CD1c-positive myeloid dendritic cell (primary cell): ENCODE data around the gene C11orf91.
A peak's percentile ranks its signal among the peaks of the same experiment; 100 is the strongest.
"Not testable (repeated sequence)": the region's sequence is repeated elsewhere in the genome, so short reads cannot be mapped to it uniquely, and the experiment has no call there.

ENCODE experiments used
- DNase-seq: peaks from one replicate; pipeline ENCODE4 v3.0.0-alpha.2; 2016; ENCODE audit errors: extremely low spot score

Gene C11orf91, protein sequence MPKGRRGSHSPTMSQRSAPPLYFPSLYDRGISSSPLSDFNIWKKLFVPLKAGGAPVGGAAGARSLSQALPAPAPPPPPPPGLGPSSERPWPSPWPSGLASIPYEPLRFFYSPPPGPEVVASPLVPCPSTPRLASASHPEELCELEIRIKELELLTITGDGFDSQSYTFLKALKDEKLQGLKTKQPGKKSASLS

GRCh38 chr11:33700502-33701271, at the start of gene C11orf91:
Gene C11orf91, minus strand, starts transcription at chr11:33700826. Its CDS starts 86 bp downstream, at chr11:33700740.
- DNase-seq = peak; percentile 93

DNA sequence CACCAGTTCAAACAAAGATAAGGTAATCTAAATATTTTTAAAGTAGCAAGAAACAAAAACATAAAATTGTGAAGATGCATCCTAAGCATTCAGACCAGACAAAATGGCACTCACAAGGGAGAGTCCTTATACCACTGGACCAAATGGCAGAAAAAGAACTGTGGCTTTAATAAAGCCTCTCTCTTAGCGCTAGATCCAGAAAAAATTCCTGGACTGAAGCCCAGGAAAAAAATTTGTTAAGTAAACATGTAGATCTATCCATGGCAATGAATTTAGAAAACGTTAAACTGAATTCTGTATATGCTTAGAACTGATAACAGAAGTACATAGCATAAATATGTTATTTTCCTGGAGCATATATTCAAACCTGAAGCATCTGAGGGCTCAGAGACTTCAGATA, 47.4 kb upstream of the C11orf91 start:
- DNase-seq = no peak

DNA sequence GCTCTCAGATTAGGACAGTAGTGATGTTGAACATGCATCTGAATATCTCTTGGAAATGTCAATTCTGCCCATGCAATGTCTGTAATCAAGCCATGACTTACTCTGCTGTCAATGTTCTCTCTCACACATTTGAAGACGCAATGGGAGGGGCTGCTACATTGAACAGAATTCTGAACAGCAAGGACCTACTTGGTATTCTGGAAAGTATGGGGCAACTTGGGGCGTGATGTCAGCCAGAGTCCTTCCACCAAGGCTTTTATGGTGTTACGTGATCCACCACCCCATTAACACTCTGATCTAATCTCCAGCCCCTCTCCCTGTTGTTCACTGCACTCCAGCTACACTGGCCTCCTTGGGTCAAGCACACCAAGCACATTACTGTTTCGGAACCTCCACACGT, 42.7 kb upstream of the C11orf91 start:
- DNase-seq = no peak

- DNase-seq = peak; percentile 56
Observed at GRCh38 chr11:33742249-33742851, 41.7 kb upstream of the C11orf91 start.

GRCh38 chr11:33741806-33742205, 41.2 kb upstream of the C11orf91 start:
- DNase-seq = no peak

DNA sequence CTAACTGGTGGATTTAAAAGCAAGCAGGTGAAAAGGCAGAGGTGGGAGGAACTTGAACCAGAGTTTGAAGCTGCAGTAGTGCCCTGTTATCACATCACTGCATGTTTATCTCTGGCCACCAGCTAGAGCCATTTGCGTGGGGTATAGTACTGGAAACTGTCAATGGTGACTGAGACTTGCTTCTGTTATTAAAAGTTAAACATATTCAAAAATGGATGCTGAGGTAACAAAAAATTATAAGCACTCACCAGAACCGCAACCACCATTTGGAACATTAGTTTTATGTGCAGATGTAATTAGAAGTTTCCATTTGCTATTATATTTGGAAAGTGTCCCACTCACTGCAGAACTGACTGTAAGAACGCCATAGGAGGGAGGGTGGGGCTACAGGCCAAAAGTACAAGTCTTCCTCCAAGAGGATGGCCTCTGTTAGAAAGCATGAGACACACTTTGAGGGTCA, 36.8 kb upstream of the C11orf91 start:
- DNase-seq = no peak

GRCh38 chr11:33736148-33736812, 35.7 kb upstream of the C11orf91 start, which contains the start of gene CD59:
Gene CD59, minus strand, starts transcription at chr11:33736423. Its CDS starts 13,978 bp downstream, at chr11:33722445.
- DNase-seq = peak; percentile 82

- peak; percentile 49 for DNase-seq
Observed at GRCh38 chr11:33735271-33736147, 34.9 kb upstream of the C11orf91 start.

DNA sequence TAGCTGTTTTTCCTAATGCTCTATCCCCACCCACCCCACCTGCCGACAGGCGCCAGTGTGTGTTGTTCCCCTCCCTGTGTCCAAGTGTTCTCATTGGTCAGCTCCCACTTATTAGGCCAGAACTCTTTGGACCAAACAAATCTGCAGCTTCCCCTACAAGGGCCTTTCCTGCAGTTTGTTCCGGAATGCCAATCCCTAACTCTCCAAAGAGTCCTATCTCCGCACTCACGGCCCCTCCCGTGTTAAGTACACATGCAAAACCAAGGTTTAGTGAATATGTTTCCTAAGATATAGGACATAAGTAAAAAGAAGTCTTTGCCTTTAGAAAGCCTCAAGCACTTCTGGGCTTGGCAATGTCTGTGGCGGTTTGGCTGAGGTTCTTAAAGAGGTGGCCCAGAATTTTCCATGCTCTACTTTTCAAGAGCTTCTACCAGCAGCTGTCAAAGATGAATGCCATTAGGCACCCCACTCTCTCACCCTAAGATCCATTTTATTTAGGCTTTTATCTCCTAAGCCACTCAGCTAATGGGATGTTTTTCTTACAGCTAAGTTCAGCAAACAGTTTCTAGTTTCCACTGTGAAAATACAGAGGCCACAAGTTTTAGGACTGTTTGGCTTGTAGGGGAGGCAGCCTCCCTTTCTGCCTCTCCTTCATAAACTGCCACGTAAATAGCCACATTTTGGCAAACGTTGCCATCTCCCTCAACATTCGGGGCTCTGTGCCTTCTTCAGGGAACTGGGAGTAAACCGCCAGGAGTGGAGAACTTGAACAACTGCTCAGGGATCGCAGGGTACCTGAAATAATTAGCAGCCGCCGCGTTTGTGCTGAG, 34.0 kb upstream of the C11orf91 start:
- no peak for DNase-seq

- DNase-seq = no peak
Observed at GRCh38 chr11:33733980-33734379, 33.4 kb upstream of the C11orf91 start.

GRCh38 chr11:33731723-33732531, 31.3 kb upstream of the C11orf91 start:
- peak; percentile 77 for DNase-seq

GRCh38 chr11:33730716-33731115, 30.1 kb upstream of the C11orf91 start:
- no peak for DNase-seq

- not testable (repeated sequence) for DNase-seq
Observed at GRCh38 chr11:33729072-33729664, 28.5 kb upstream of the C11orf91 start.

GRCh38 chr11:33727539-33727938, 26.9 kb upstream of the C11orf91 start:
- DNase-seq = not testable (repeated sequence)

DNA sequence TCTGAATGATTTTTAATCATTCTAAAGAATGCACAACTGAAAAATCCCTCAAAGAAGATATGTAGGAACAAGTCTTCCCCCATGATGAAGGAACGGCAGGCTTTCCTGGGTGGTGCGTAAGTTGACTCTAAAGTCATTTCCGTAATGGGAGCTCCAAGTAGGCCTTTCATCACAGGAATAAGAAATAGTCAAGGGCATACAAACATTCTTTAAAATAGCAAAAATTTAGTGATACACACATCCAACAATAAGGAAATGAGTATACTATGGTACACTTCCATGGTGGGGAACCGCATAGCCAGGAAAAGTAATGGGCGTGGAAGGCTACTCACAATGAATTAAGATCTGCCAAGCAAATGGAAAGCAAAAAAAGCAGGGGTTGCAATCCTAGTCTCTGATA, 24.9 kb upstream of the C11orf91 start:
- DNase-seq = no peak

GRCh38 chr11:33724644-33725035, 24.0 kb upstream of the C11orf91 start:
- peak; percentile 26 for DNase-seq

- peak; percentile 69 for DNase-seq
Observed at GRCh38 chr11:33723238-33723881, 22.7 kb upstream of the C11orf91 start.

DNA sequence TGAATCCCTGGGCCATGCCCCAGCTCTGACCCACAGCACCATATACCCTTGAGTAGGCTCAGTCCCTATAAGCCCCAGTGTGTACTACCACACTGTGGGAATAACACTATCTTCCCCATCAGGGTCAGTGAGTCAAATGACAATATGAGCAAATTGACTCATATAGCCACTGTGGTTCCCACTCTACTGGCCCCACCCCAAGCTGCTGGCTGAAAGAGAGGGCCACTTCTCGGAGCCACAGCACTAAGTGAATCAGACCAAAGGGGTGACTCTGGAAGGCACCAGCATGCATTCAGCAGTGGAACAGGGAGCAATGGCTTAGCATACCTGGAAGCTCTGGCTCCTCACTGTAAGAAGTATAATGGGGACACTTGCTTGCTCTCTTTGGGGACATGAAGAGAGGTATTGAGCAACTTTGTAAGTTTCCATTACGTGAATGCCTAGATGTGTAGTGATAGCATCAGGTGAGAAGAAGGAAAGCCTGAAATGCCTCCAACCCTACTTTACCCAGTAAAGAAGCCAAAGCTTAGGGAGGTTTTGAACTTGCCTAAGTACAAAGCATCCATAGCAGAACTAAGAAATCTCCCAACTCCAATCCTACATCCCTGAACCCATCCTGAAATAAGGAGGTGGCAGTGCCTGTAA, 22.1 kb upstream of the C11orf91 start:
- peak; percentile 81 for DNase-seq
